ENCODE measurements around the gene APOD. TPM values are rescaled to one million over a fixed set of nuclear protein-coding genes. Genes with fewer than 3 reads are reported as not detected.

APOD gene
- total and polyA plus RNA-seq, 9 of the 15 experiments (the other 6 are each of a cell fraction or from before 2014, with no cell fraction given) = 0.18 to 0.50 (median 0.35) TPM; not detected in 1

- TF ChIP-seq MYNN (IDR thresholded peaks at IDR 0.05) (peak; percentile 79), MYNN (CRISPR knock-in tag; IDR thresholded peaks at IDR 0.05) (no peak), ZNF586 (CRISPR knock-in tag; conservative IDR thresholded peaks at IDR 0.05) (no peak), HDGF (IDR thresholded peaks at IDR 0.05) (no peak), ELF4 (CRISPR knock-in tag; IDR thresholded peaks at IDR 0.05) (no peak), ZBTB26 (CRISPR knock-in tag; IDR thresholded peaks at IDR 0.05) (no peak), KLF6 (CRISPR knock-in tag; IDR thresholded peaks at IDR 0.05; ENCODE audit: borderline replicate concordance) (no peak), CREM (IDR thresholded peaks at IDR 0.05; ENCODE audit: low read depth) (peak; percentile 80), PATZ1 (CRISPR knock-in tag; IDR thresholded peaks at IDR 0.05; ENCODE audit: borderline replicate concordance) (no peak), PTRF (tag; IDR thresholded peaks at IDR 0.05) (no peak), LEF1 (IDR thresholded peaks at IDR 0.05) (peak; percentile 23; the same call in 1 of the 2 replicates), GMEB1 (CRISPR knock-in tag; IDR thresholded peaks at IDR 0.05) (no peak), CTCFL (IDR thresholded peaks at IDR 0.05; ENCODE audit: borderline replicate concordance, insufficient read depth, low read depth, low read length, poor library complexity, severe bottlenecking) (peak; percentile 94), MEF2A (IDR thresholded peaks at IDR 0.05; ENCODE audit: control insufficient read depth, low read depth, low read length) (no peak), DEAF1 (CRISPR knock-in tag; IDR thresholded peaks at IDR 0.05) (peak; percentile 29; the same call in 1 of the 2 replicates), XRCC4 (IDR thresholded peaks at IDR 0.05; ENCODE audit: extremely low read depth, insufficient read depth, insufficient read length) (no peak), HDAC3 (IDR thresholded peaks at IDR 0.05; ENCODE audit: borderline replicate concordance, partially characterized antibody) (peak; percentile 29)
These were observed 27.4 kb downstream of the APOD start (continued) for GRCh38 chr3:195556390-195556789.
